ENCODE data around the gene CD37. TPM values are rescaled to one million over a fixed set of nuclear protein-coding genes. Genes with fewer than 3 reads are reported as not detected.
"Not testable (repeated sequence)": the region's sequence is repeated elsewhere in the genome, so short reads cannot be mapped to it uniquely, and the experiment has no call there.

The CD37 gene
- total and polyA plus RNA-seq, 8 donors = 0.35 to 23.1 (median 2.0) TPM

DNA sequence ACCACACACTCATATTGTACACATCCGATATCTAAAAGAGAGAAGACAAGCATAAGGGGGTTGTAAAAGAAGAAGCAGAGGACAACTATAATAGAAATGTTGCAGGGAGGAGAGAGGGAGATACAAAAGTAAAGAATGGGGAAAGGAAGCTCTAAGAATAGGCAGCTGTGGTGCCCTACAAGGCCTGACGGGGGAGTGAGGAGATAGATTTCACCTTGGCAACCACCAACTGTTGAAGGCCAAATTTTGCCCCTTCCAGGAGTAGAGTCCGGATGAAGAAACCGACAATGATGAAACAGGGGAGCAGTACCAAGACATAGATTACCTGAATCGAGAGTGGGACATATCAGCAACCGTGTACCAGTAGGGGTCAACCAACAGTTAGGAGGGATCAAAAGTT lies 26.1 kb upstream of the CD37 start:
- DNase-seq (no peak), FAIRE-seq (no peak), ATAC-seq (no peak)
- Histone ChIP-seq H3K4me1 (no peaks in the 10 kb centered on the region), H3K36me3 (peaks cover 0 to 5% (median 0%) of the 10 kb centered on the region in 3 donors), H3K27me3 (no peaks in the 10 kb centered on the region), H3K27ac (no peak overlapping the region), H3K9me3 (no peaks in the 10 kb centered on the region), H3K4me3 (no peak overlapping the region)
- intact Hi-C loops (cut with DNase I) = no loop called here
- 87 to 93% methylated on average over 6 of the region's 6 CpGs for WGBS, 2 donors
- TF ChIP-seq, protein P1, sequence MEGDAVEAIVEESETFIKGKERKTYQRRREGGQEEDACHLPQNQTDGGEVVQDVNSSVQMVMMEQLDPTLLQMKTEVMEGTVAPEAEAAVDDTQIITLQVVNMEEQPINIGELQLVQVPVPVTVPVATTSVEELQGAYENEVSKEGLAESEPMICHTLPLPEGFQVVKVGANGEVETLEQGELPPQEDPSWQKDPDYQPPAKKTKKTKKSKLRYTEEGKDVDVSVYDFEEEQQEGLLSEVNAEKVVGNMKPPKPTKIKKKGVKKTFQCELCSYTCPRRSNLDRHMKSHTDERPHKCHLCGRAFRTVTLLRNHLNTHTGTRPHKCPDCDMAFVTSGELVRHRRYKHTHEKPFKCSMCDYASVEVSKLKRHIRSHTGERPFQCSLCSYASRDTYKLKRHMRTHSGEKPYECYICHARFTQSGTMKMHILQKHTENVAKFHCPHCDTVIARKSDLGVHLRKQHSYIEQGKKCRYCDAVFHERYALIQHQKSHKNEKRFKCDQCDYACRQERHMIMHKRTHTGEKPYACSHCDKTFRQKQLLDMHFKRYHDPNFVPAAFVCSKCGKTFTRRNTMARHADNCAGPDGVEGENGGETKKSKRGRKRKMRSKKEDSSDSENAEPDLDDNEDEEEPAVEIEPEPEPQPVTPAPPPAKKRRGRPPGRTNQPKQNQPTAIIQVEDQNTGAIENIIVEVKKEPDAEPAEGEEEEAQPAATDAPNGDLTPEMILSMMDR (IDR thresholded peaks at IDR 0.05) = no peak

DNA sequence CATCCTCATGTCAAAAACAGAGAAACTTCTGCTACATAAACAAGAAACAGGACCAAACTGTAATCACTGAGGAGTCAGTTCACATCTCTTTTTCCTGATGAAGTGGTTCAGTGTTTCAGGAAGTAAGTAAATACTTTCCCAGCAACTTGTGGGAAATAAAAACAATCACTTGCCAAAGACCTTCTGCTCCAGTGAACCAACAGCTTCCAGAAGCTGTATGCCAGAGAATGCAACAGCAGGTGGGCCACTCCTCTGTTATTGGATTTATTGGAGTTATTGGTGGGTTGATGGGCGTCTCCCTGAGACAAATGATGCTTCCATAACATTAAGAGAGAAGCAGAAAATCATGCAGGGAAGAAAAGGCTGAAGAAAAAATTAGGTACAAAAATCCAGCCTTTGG lies 20.1 kb upstream of the CD37 start:
- FAIRE-seq (no peak), DNase-seq (no peak), ATAC-seq (no peak)
- Histone ChIP-seq H3K9me3 (no peaks in the 10 kb centered on the region), H3K36me3 (peaks cover 0 to 5% (median 0%) of the 10 kb centered on the region in 3 donors), H3K4me3 (no peak overlapping the region), H3K27ac (no peak overlapping the region), H3K27me3 (no peaks in the 10 kb centered on the region), H3K4me1 (peaks cover 0 to 6% (median 0%) of the 10 kb centered on the region in 3 donors)
- intact Hi-C loops (cut with DNase I) = no loop called here
- 86 to 87% methylated on average over 1 of the region's 1 CpG for WGBS, 2 donors
- TF ChIP-seq, protein P1 (IDR thresholded peaks at IDR 0.05) = no peak

DNA sequence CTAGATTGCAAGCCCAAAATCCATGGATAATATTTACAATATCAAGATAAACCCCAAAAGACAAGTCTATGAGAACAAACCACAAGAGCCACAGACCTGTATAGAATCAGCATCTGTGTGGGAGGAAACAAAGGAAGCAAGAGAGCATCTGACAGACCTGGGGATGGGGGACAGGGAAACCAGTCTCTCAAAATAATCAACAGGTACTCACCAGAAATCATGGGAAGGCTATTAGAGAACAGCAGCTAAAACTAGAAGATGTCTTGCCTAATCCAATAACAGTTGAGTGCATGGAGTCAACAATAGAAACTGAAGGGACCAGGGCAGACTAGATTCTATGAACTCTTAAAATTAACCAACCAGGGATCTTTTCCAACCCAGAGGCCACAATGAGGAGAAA lies 18.9 kb upstream of the CD37 start:
- Histone ChIP-seq H3K4me1 (peaks cover 0 to 6% (median 0%) of the 10 kb centered on the region in 3 donors), H3K36me3 (no peaks in the 10 kb centered on the region), H3K27ac (no peak overlapping the region), H3K27me3 (no peaks in the 10 kb centered on the region), H3K4me3 (no peak overlapping the region), H3K9me3 (no peaks in the 10 kb centered on the region)
- TF ChIP-seq, protein P1 (IDR thresholded peaks at IDR 0.05) = no peak
- no peak for FAIRE-seq
- no peak for DNase-seq
- no peak for ATAC-seq
- intact Hi-C loops (cut with DNase I) = no loop called here

DNA sequence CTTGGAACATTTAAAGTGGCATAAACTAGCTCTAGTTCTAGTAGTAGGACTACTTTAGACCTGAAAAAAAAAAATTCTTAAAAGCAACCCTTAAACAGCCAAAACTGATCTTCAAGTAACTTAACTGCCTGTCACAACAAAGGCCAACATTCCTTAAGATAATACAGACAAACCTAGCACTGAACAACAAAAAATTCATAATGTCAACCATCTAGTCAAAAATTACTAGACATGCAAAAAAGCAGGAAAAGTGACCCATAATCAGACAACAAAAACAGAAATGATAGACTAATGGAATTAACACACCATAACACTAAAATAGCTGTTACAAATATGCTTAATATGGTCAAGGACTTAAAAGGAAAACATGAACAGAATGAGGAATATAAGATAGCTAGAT lies 16.9 kb upstream of the CD37 start:
- DNase-seq (no peak), FAIRE-seq (no peak), ATAC-seq (no peak)
- TF ChIP-seq, protein P1 (IDR thresholded peaks at IDR 0.05) = no peak
- Histone ChIP-seq H3K4me3 (no peak overlapping the region), H3K27ac (no peak overlapping the region), H3K36me3 (no peaks in the 10 kb centered on the region), H3K27me3 (no peaks in the 10 kb centered on the region), H3K9me3 (no peaks in the 10 kb centered on the region), H3K4me1 (peaks cover 0 to 6% (median 0%) of the 10 kb centered on the region in 3 donors)
- intact Hi-C loops (cut with DNase I) = no loop called here

DNA sequence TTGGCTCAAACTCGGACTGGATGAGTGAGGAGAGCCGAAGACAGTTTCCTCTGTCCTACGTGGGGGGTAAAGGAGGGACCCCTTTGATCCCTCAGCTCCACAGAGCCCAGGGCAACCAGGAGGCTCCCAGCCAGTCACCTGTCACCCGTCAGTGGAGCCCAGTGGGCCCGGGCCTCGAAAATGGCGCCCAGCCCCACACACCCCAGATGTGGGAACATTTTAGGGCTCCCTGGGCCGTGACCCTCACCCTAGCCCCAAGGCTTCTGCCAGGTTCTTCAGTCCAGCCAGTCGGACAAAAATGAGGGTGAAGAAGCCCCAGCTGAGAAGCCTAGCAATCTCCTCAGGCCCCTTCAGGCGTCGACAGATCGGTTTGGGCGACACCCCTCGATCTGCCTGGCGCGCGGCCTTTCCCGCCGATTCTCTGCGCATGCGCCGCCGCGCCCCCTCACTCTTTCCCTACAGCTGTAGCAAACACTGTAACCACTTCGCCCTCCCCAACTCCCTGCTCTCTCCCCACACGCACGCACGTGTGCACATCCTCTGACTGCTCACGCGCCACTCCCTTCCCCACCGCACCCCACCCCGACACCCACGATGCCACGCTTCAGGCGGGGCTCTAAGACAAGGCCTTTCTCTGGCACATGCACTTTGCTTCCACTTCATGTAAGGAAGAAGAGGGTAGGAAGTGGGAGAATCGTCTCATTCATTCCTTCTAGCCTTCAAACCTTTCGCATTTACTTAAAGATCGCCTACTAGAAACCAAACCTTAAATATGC lies 10.2 kb upstream of the CD37 start, which contains the start of gene SLC6A16:
SLC6A16 (minus strand) TSS at position 391 of the 776 bp plus-strand sequence. CDS start 13,844 bp downstream, outside the sequence.
- FAIRE-seq (no peak), DNase-seq (no peak), ATAC-seq (no peak)
- H3K9me3 ChIP-seq = no peaks in the 10 kb centered on the region
- intact Hi-C loops (cut with DNase I) = no loop called here
- 95 to 96% methylated on average over 35 to 38 of the region's 38 CpGs for WGBS, 2 donors
- no peaks in the 10 kb centered on the region for H3K27me3 ChIP-seq
- TF ChIP-seq, protein P1 (IDR thresholded peaks at IDR 0.05) = no peak
- H3K27ac ChIP-seq = no peak within 1 kb of the TSS
- no peaks in the 10 kb centered on the region for H3K36me3 ChIP-seq
- no peaks in the 10 kb centered on the region for H3K4me1 ChIP-seq
- no peak within 1 kb of the TSS for H3K4me3 ChIP-seq

GRCh38 chr19:49325756-49326155 lies 9.4 kb upstream of the CD37 start:
- H3K36me3 ChIP-seq; H3K27me3 ChIP-seq; H3K4me3 ChIP-seq; intact Hi-C loops (cut with DNase I); ATAC-seq; H3K27ac ChIP-seq; H3K4me1 ChIP-seq; DNase-seq; FAIRE-seq; H3K9me3 ChIP-seq: not testable (repeated sequence)
- 95 to 96% methylated on average over 13 of the region's 13 CpGs for WGBS, 2 donors

Data from pancreas (tissue), 10 donors.